SIG-M5 (cell line): ENCODE data around the gene SEC61B.

ENCODE experiments used
- DNase-seq: peaks from one replicate; lab custom pipeline; 2025; lab: John Stamatoyannopoulos, UW

Gene SEC61B

GRCh38 chr9:99274016-99274415 lies 51.9 kb downstream of the SEC61B start:
- no peak for DNase-seq

GRCh38 chr9:99274495-99274894 lies 52.4 kb downstream of the SEC61B start:
- DNase-seq = no peak
